Measurements from ENCODE around the gene PRDM15.

Gene PRDM15

GRCh38 chr21:41804381-41804780 is 74.8 kb downstream of the PRDM15 start:
- DNase-seq = no peak
- Histone ChIP-seq H3K36me3 (replicated peaks; ENCODE audit: insufficient read depth, low read length) (no peaks in the 10 kb centered on the region), H3K4me2 (ENCODE audit: low read depth, low read length) (no peak overlapping the region), H3K27ac (ENCODE audit: low read length) (no peak overlapping the region), H3K9me2 (replicated peaks; ENCODE audit: insufficient read depth, low read length) (no peaks in the 10 kb centered on the region), H3K9me3 (replicated peaks; ENCODE audit: insufficient read depth, low read length) (no peaks in the 10 kb centered on the region), H3K4me3 (ENCODE audit: low read length) (no peak overlapping the region), H3K4me1 (ENCODE audit: low read length) (peaks cover 13% of the 10 kb centered on the region), H3F3A (ENCODE audit: insufficient read depth, low read length) (0 out of 2 replicates have a peak, but pooled peaks cover 2% of the 10 kb centered on the region), H3K9ac (ENCODE audit: low read length) (no peak overlapping the region), H3K27me3 (replicated peaks; ENCODE audit: insufficient read depth, low read length) (no peaks in the 10 kb centered on the region), H3K79me2 (ENCODE audit: low read length) (0 out of 2 replicates have a peak, but pooled peaks cover 5% of the 10 kb centered on the region), H4K20me1 (ENCODE audit: insufficient read depth, low read length) (no peaks in the 10 kb centered on the region), H2AFZ (ENCODE audit: low read length) (no peak overlapping the region)
- no peak for TF ChIP-seq EZH2 (optimal IDR thresholded peaks at IDR 0.05; ENCODE audit: low read depth, low read length)
- TF ChIP-seq CTCF (IDR thresholded peaks at IDR 0.05; ENCODE audit: low read length) = no peak
- no peak for TF ChIP-seq EZH2phosphoT487 (IDR thresholded peaks at IDR 0.05; ENCODE audit: low read length)

GRCh38 chr21:41803316-41803715 is 75.8 kb downstream of the PRDM15 start:
- no peaks in the 10 kb centered on the region for H3K9me2 ChIP-seq (replicated peaks; ENCODE audit: insufficient read depth, low read length)
- H3K9ac ChIP-seq (ENCODE audit: low read length) = no peak overlapping the region
- no peak overlapping the region for H3K4me2 ChIP-seq (ENCODE audit: low read depth, low read length)
- TF ChIP-seq CTCF (IDR thresholded peaks at IDR 0.05; ENCODE audit: low read length) (no peak), EZH2phosphoT487 (IDR thresholded peaks at IDR 0.05; ENCODE audit: low read length) (no peak), EZH2 (optimal IDR thresholded peaks at IDR 0.05; ENCODE audit: low read depth, low read length) (no peak)
- H3K27ac ChIP-seq (ENCODE audit: low read length) = no peak overlapping the region
- no peak for DNase-seq
- no peaks in the 10 kb centered on the region for H3K36me3 ChIP-seq (replicated peaks; ENCODE audit: insufficient read depth, low read length)
- 0 out of 2 replicates have a peak, but pooled peaks cover 5% of the 10 kb centered on the region for H3K79me2 ChIP-seq (ENCODE audit: low read length)
- H3K27me3 ChIP-seq (replicated peaks; ENCODE audit: insufficient read depth, low read length) = no peaks in the 10 kb centered on the region
- H3K4me1 ChIP-seq (ENCODE audit: low read length) = peaks cover 13% of the 10 kb centered on the region
- no peaks in the 10 kb centered on the region for H4K20me1 ChIP-seq (ENCODE audit: insufficient read depth, low read length)
- no peaks in the 10 kb centered on the region for H3K9me3 ChIP-seq (replicated peaks; ENCODE audit: insufficient read depth, low read length)
- 0 out of 2 replicates have a peak, but pooled peaks cover 2% of the 10 kb centered on the region for H3F3A ChIP-seq (ENCODE audit: insufficient read depth, low read length)
- H2AFZ ChIP-seq (ENCODE audit: low read length) = no peak overlapping the region
- H3K4me3 ChIP-seq (ENCODE audit: low read length) = no peak overlapping the region

- Histone ChIP-seq H2AFZ (ENCODE audit: low read length) (no peak overlapping the region), H3F3A (ENCODE audit: insufficient read depth, low read length) (0 out of 2 replicates have a peak, but pooled peaks cover 2% of the 10 kb centered on the region), H3K27ac (ENCODE audit: low read length) (no peak overlapping the region), H4K20me1 (ENCODE audit: insufficient read depth, low read length) (no peaks in the 10 kb centered on the region), H3K4me3 (ENCODE audit: low read length) (no peak overlapping the region), H3K9me3 (replicated peaks; ENCODE audit: insufficient read depth, low read length) (no peaks in the 10 kb centered on the region), H3K9ac (ENCODE audit: low read length) (no peak overlapping the region), H3K9me2 (replicated peaks; ENCODE audit: insufficient read depth, low read length) (no peaks in the 10 kb centered on the region), H3K27me3 (replicated peaks; ENCODE audit: insufficient read depth, low read length) (no peaks in the 10 kb centered on the region), H3K4me2 (ENCODE audit: low read depth, low read length) (no peak overlapping the region), H3K79me2 (ENCODE audit: low read length) (0 out of 2 replicates have a peak, but pooled peaks cover 5% of the 10 kb centered on the region), H3K36me3 (replicated peaks; ENCODE audit: insufficient read depth, low read length) (no peaks in the 10 kb centered on the region), H3K4me1 (ENCODE audit: low read length) (peaks cover 13% of the 10 kb centered on the region)
- DNase-seq = no peak
- TF ChIP-seq EZH2 (optimal IDR thresholded peaks at IDR 0.05; ENCODE audit: low read depth, low read length) (no peak), CTCF (IDR thresholded peaks at IDR 0.05; ENCODE audit: low read length) (no peak), EZH2phosphoT487 (IDR thresholded peaks at IDR 0.05; ENCODE audit: low read length) (no peak)
Measured at GRCh38 chr21:41802684-41803083, 76.5 kb downstream of the PRDM15 start.
